ENCODE data around the gene HOXA6. TPM values are rescaled to one million over a fixed set of nuclear protein-coding genes. Genes with fewer than 3 reads are reported as not detected.

Gene HOXA6
- total RNA-seq, 1 donor: 7.6 TPM

DNA sequence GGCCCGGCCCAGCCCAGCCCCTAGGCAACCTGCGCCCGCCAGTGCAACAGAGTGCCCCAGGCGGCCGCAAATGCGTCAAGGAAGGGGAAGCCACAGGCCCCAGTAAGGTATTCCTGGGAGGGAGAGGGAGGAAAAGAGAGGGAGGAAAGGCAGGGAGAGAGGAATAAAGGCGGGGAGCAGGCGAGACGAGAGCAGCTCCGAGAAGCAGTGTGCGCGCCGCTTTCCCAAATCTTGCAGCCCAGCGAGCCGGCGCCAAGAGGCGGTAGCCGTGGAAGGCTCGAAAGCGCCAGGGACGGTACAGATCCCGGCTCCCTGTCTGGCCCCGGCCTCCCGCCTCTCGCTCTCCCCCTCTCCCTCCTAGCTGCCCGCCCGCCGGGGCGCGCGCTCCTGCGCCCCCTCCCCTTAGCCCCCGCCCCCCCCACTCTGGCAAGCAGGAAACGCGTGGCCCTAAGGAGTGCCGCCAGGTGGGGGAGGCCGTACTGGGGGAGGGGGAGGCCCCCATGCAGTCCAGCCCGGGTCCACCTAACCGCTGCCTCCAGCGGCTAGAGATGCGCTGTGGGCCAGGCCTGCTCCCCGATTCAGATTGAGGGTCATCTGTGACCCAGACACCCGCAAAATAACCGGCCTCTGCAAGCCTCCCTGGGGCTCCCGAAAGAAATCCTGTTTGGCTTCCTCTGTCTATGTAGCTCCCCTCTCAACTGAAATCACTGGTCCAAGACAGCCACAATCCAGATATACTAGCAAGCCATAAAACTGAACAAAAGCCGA is 22.3 kb upstream of the HOXA6 start:
- Histone ChIP-seq H3K27ac (ENCODE audit: low read depth, low read length) (peak overlapping the region; percentile 95), H3K4me3 (ENCODE audit: insufficient read depth, low read length) (peak overlapping the region; percentile 75), H3K4me1 (ENCODE audit: insufficient read depth, low read length) (peaks cover 29% of the 10 kb centered on the region), H3K27me3 (ENCODE audit: insufficient read depth, low read length) (no peaks in the 10 kb centered on the region), H3K4me2 (ENCODE audit: insufficient read depth, low read length) (peak overlapping the region; percentile 99), H3K36me3 (ENCODE audit: insufficient read depth, low read length) (peaks cover 18% of the 10 kb centered on the region), H4K20me1 (ENCODE audit: insufficient read depth, low read length) (peaks cover 8% of the 10 kb centered on the region), H3K9me3 (ENCODE audit: low read depth, low read length) (no peaks in the 10 kb centered on the region), H3K79me2 (ENCODE audit: insufficient read depth, low read length) (peaks cover 100% of the 10 kb centered on the region), H2AFZ (ENCODE audit: low read length) (no peak overlapping the region)
- DNase-seq (ENCODE audit: insufficient read length, low spot score, missing footprints): no peak
- TF ChIP-seq, protein P1, sequence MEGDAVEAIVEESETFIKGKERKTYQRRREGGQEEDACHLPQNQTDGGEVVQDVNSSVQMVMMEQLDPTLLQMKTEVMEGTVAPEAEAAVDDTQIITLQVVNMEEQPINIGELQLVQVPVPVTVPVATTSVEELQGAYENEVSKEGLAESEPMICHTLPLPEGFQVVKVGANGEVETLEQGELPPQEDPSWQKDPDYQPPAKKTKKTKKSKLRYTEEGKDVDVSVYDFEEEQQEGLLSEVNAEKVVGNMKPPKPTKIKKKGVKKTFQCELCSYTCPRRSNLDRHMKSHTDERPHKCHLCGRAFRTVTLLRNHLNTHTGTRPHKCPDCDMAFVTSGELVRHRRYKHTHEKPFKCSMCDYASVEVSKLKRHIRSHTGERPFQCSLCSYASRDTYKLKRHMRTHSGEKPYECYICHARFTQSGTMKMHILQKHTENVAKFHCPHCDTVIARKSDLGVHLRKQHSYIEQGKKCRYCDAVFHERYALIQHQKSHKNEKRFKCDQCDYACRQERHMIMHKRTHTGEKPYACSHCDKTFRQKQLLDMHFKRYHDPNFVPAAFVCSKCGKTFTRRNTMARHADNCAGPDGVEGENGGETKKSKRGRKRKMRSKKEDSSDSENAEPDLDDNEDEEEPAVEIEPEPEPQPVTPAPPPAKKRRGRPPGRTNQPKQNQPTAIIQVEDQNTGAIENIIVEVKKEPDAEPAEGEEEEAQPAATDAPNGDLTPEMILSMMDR (IDR thresholded peaks at IDR 0.05; ENCODE audit: extremely low read depth, low read depth, low read length): no peak

DNA sequence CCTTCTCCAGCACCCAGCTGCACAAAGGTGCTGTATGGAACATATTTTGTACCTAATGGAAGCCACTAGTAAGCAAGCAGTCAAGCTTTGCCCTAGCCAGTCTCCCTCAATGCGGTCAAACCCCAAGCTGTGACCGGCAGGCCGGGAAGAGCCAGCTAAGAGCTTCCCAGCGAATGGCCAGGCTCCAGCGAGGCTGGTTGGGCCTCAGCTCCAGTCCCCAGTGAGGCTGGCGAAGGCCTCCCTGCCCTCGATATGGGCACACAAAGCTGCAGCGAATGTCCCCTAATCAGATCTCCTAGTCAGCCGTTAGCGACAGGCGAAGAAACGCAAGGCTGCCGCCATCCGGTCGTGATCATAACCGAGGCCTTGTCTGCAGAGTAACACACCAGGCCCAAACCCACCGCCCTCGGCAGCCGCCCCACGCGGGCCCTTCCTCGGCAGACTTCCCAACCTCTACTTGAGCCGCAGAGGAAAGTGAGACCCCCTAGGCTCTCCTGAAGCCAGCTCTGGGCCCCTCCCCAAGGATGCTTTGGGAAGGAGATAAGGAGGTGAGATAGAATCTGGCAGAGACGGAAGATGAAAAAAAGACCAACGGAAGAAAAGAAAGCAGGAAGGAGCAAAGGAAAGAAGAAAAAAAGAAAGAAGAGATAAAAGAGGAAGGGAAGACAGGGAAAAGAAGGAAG is 20.8 kb upstream of the HOXA6 start:
- peak; percentile 87 for DNase-seq (ENCODE audit: insufficient read length, low spot score, missing footprints)

DNA sequence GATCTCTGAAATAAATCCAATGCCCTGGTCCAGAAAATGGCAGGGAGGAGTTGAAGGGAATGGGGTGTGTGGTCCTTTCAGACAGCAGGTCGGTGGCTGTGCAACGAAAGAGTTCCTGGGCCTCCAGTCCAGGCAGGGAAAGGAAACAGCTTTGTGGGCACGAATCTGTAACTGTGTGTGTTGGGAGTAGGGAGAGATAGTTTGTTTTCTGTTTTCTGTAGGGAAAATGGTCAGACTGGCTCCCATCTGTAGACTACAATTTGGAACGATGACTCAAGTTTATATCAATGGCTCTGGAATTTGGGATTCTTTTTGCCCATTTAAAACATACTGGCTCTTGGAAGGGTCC is 20.3 kb upstream of the HOXA6 start:
- TF ChIP-seq, protein P1 (IDR thresholded peaks at IDR 0.05; ENCODE audit: extremely low read depth, low read depth, low read length): no peak
- Histone ChIP-seq H3K27ac (ENCODE audit: low read depth, low read length) (peak overlapping the region; percentile 95), H3K9me3 (ENCODE audit: low read depth, low read length) (no peaks in the 10 kb centered on the region), H3K4me1 (ENCODE audit: insufficient read depth, low read length) (peaks cover 24% of the 10 kb centered on the region), H3K4me2 (ENCODE audit: insufficient read depth, low read length) (peak overlapping the region; percentile 99), H4K20me1 (ENCODE audit: insufficient read depth, low read length) (peaks cover 24% of the 10 kb centered on the region), H3K79me2 (ENCODE audit: insufficient read depth, low read length) (peaks cover 100% of the 10 kb centered on the region), H3K4me3 (ENCODE audit: insufficient read depth, low read length) (peak overlapping the region; percentile 75), H3K36me3 (ENCODE audit: insufficient read depth, low read length) (peaks cover 30% of the 10 kb centered on the region), H2AFZ (ENCODE audit: low read length) (peak overlapping the region; percentile 34), H3K27me3 (ENCODE audit: insufficient read depth, low read length) (no peaks in the 10 kb centered on the region)
- no peak for DNase-seq (ENCODE audit: insufficient read length, low spot score, missing footprints)

More for the DNA sequence above, 20.8 kb upstream of the HOXA6 start:
- TF ChIP-seq, protein P1 (IDR thresholded peaks at IDR 0.05; ENCODE audit: extremely low read depth, low read depth, low read length): no peak
- Histone ChIP-seq H3K79me2 (ENCODE audit: insufficient read depth, low read length) (peaks cover 100% of the 10 kb centered on the region), H3K27ac (ENCODE audit: low read depth, low read length) (peak overlapping the region; percentile 95), H4K20me1 (ENCODE audit: insufficient read depth, low read length) (peaks cover 20% of the 10 kb centered on the region), H3K36me3 (ENCODE audit: insufficient read depth, low read length) (peaks cover 26% of the 10 kb centered on the region), H3K27me3 (ENCODE audit: insufficient read depth, low read length) (no peaks in the 10 kb centered on the region), H3K4me1 (ENCODE audit: insufficient read depth, low read length) (peaks cover 24% of the 10 kb centered on the region), H2AFZ (ENCODE audit: low read length) (peak overlapping the region; percentile 34), H3K9me3 (ENCODE audit: low read depth, low read length) (no peaks in the 10 kb centered on the region), H3K4me2 (ENCODE audit: insufficient read depth, low read length) (peak overlapping the region; percentile 99), H3K4me3 (ENCODE audit: insufficient read depth, low read length) (peak overlapping the region; percentile 75)
